GM12878 (cell line): ENCODE results near the gene ANO8. TPM values are rescaled to one million over a fixed set of nuclear protein-coding genes. Genes with fewer than 3 reads are reported as not detected.
A peak's percentile ranks its signal among the peaks of the same experiment; 100 is the strongest.

Experiments
- ATAC-seq: fragments of 200-7000 bp; cut with Tn5 transposase; 3 replicates; pipeline ENCODE4 v1.9.1; 2020; ENCODE audit warnings: mild to moderate bottlenecking, moderate library complexity
- BruUV-seq: library from RNA; stranded (reverse); fragments of 400-500 nt; replicated peaks from 2 replicates; lab custom pipeline; 2021; lab: Mats Ljungman, UMichigan
- CTCF ChIA-PET: fragments of 300-600 bp; sonication (Branson Sonifier 250); formaldehyde crosslinking; extraction: SDS; loops from one replicate; lab custom pipeline; 2021; ENCODE audit warnings: inconsistent platforms; lab: Yijun Ruan, JAX
- POLR2A ChIA-PET: fragments of 350-600 bp; formaldehyde crosslinking; extraction: SDS; loops from one replicate; lab custom pipeline; 2021; ENCODE audit warnings: inconsistent platforms; lab: Charles Lee
- RAD21 ChIA-PET: fragments of 300-600 bp; sonication (Branson Sonifier 250); formaldehyde crosslinking; loops from one replicate; lab custom pipeline; 2023; ENCODE audit warnings: antibody characterized with exemption; ENCODE audit not compliant: unreplicated experiment; lab: Charles Lee
- SMC1A ChIA-PET: fragments of 300-600 bp; sonication (Branson Sonifier 250); formaldehyde crosslinking; loops from one replicate; lab custom pipeline; 2023; ENCODE audit not compliant: unreplicated experiment, uncharacterized antibody; lab: Charles Lee
- DNase-seq: peaks from one replicate; pipeline ENCODE4 v3.0.0-alpha.2; 2011; ENCODE audit warnings: low read depth, low spot score
- FAIRE-seq: peaks from 3 replicates; lab custom pipeline; 2011; peaks lifted over from hg19 to GRCh38; lab: Jason Lieb, UNC
- H2AFZ ChIP-seq: 2 replicates; pipeline ENCODE4 v1.6.0; 2011; ENCODE audit warnings: low read depth, low read length, control low read depth; ENCODE audit not compliant: control insufficient read depth
- H3K27ac ChIP-seq: 2 replicates; pipeline ENCODE4 v1.5.1; 2011; ENCODE audit warnings: control low read depth; ENCODE audit not compliant: control insufficient read depth, insufficient read depth
- H3K27me3 ChIP-seq, 2 experiments: replicated peaks in 1 of 2; 2 replicates each; pipeline versions ENCODE4 v1.6.0 to v1.6.1; 2011; ENCODE audit warnings: low read length in 1 of 2; ENCODE audit not compliant: control insufficient read depth in 2 of 2, insufficient read depth in 2 of 2
- H3K36me3 ChIP-seq, 2 experiments: 2 replicates each; pipeline ENCODE4 v1.5.1; 2011; ENCODE audit warnings: low read length in 1 of 2; ENCODE audit not compliant: control insufficient read depth in 2 of 2, insufficient read depth in 2 of 2
- H3K4me1 ChIP-seq: 2 replicates; pipeline ENCODE4 v1.6.1; 2011; ENCODE audit warnings: mild to moderate bottlenecking, low read length, moderate library complexity, mixed read lengths; ENCODE audit not compliant: control insufficient read depth, insufficient read depth
- H3K4me2 ChIP-seq: 2 replicates; pipeline ENCODE4 v1.6.0; 2011; ENCODE audit warnings: control low read depth; ENCODE audit not compliant: control insufficient read depth, insufficient read depth
- H3K4me3 ChIP-seq: fragments of 200-600 bp; sonication (generic); 2 replicates; pipeline ENCODE4 v1.5.1; 2016
- H3K79me2 ChIP-seq: 2 replicates; pipeline ENCODE4 v1.6.0; 2011; ENCODE audit warnings: low read length; ENCODE audit not compliant: control insufficient read depth, insufficient read depth
- H3K9ac ChIP-seq: 2 replicates; pipeline ENCODE4 v1.8.0; 2011; ENCODE audit warnings: low read length, control low read depth, mixed read lengths; ENCODE audit not compliant: control insufficient read depth, insufficient read depth
- H3K9me3 ChIP-seq: replicated peaks from 3 replicates; pipeline ENCODE4 v1.5.1; 2011; ENCODE audit warnings: mild to moderate bottlenecking, low read length; ENCODE audit not compliant: control insufficient read depth, insufficient read depth
- H4K20me1 ChIP-seq: 2 replicates; pipeline ENCODE4 v1.6.0; 2011; ENCODE audit not compliant: control insufficient read depth, insufficient read depth
- CBX3 ChIP-seq: fragments of 200-600 bp; sonication (generic); IDR thresholded peaks from 2 replicates; pipeline ENCODE4 v1.6.1; 2016; ENCODE audit warnings: low read depth, borderline replicate concordance
- E2F4 ChIP-seq: IDR thresholded peaks from 2 replicates; pipeline ENCODE4 v1.6.1; 2012; ENCODE audit warnings: low read depth, low read length, improper control_type of control experiment
- ETV6 ChIP-seq, 2 experiments: fragments of 450-650 bp in 1 of 2; IDR thresholded peaks in 1 of 2; conservative IDR thresholded peaks in 1 of 2; 2 replicates each; pipeline ENCODE4 v1.6.1; 2014; ENCODE audit warnings: antibody characterized with exemption in 1 of 2, borderline replicate concordance in 1 of 2, low read depth in 1 of 2, mild to moderate bottlenecking in 1 of 2, moderate library complexity in 1 of 2
- IRF4 ChIP-seq: IDR thresholded peaks from 2 replicates; pipeline ENCODE4 v1.6.1; 2011; ENCODE audit warnings: low read depth, low read length
- IRF5 ChIP-seq: fragments of 450-650 bp; IDR thresholded peaks from 2 replicates; pipeline ENCODE4 v1.6.1; 2017; ENCODE audit warnings: borderline replicate concordance
- MTA2 ChIP-seq: fragments of 450-650 bp; IDR thresholded peaks from 2 replicates; pipeline ENCODE4 v1.6.1; 2016; ENCODE audit warnings: low read depth, mild to moderate bottlenecking, moderate library complexity
- MTA3 ChIP-seq: IDR thresholded peaks from 2 replicates; pipeline ENCODE4 v1.6.1; 2012; ENCODE audit warnings: low read length, inconsistent platforms, borderline replicate concordance
- MXI1 ChIP-seq: fragments of 150-350 bp; IDR thresholded peaks from 2 replicates; pipeline ENCODE4 v1.6.1; 2011; ENCODE audit warnings: low read depth, mild to moderate bottlenecking, inconsistent platforms, low read length, improper control_type of control experiment
- PAX5 ChIP-seq: IDR thresholded peaks from 2 replicates; pipeline ENCODE4 v1.6.1; 2011; ENCODE audit warnings: low read depth, low read length, borderline replicate concordance
- POLR2A ChIP-seq: IDR thresholded peaks from 2 replicates; pipeline ENCODE4 v1.6.1; 2011; ENCODE audit warnings: low read depth, mild to moderate bottlenecking, low read length
- SMAD5 ChIP-seq: IDR thresholded peaks from 2 replicates; pipeline ENCODE4 v1.6.1; 2016; ENCODE audit warnings: antibody characterized with exemption, low read depth
- SMARCA5 ChIP-seq: fragments of 450-650 bp; IDR thresholded peaks from 2 replicates; pipeline ENCODE4 v1.6.1; 2017; ENCODE audit warnings: mild to moderate bottlenecking
- SMC3 ChIP-seq: IDR thresholded peaks from 2 replicates; pipeline ENCODE4 v1.6.1; 2011; ENCODE audit warnings: low read length, improper control_type of control experiment, borderline replicate concordance
- ZBED1 ChIP-seq: IDR thresholded peaks from 2 replicates; pipeline ENCODE4 v1.6.1; 2016; ENCODE audit warnings: borderline replicate concordance
- ZNF24 ChIP-seq: fragments of 450-650 bp; IDR thresholded peaks from 2 replicates; pipeline ENCODE4 v1.6.1; 2017; ENCODE audit warnings: antibody characterized with exemption, mild to moderate bottlenecking
- WGBS: methylation state at CpG from one replicate; pipeline ENCODE4 v1.1.6; 2016; ENCODE audit warnings: low lambda C conversion rate; ENCODE audit not compliant: insufficient replicate concordance, insufficient coverage; ENCODE audit errors: missing lambda C conversion rate; 5-methylcytosine and 5-hydroxymethylcytosine counted together
- in situ Hi-C: fragments of 300-500 bp; cut with MboI; formaldehyde crosslinking; loops from 9 replicates; pipeline ENCODE4 v1.14.3; 2018; ENCODE audit warnings: mixed read lengths
- intact Hi-C: fragments of 100-400 bp; cut with micrococcal nuclease; formaldehyde crosslinking; loops from one replicate; pipeline ENCODE4 v1.14.2; 2022; ENCODE audit not compliant: unreplicated experiment
- polyA plus RNA-seq, 11 experiments: library from polyadenylated mRNA; depleted of rRNA in 4 of 11; unstranded in 6 of 11; stranded (reverse) in 5 of 11; fragments of >200 nt; fragmentation: Nextera tagmentation in 4 of 11; fragmentation: Illumina TruSeq in 1 of 11; extraction: Ambion mirVana in 4 of 11; extraction: Trizol in 1 of 11; gene quantifications; 1 replicate in 1 of 11; 2 replicates in 10 of 11; pipeline versions ENCODE4 v1.2.1 to v1.2.3, GENCODE V29; 2011 to 2016; ENCODE audit warnings: inconsistent platforms in 2 of 11, missing spikeins in 2 of 11, low read depth in 1 of 11
- total RNA-seq, 4 experiments: library from RNA; depleted of rRNA in 3 of 4; stranded (reverse); fragments of >200 nt in 3 of 4; fragmentation: Illumina TruSeq in 1 of 4; extraction: Trizol in 1 of 4; gene quantifications; 2 replicates each; pipeline versions ENCODE4 v1.2.1 to v1.2.3, GENCODE V29; 2013 to 2021

The ANO8 gene
- total and polyA plus RNA-seq, 10 of the 15 experiments (the other 5 are each of a cell fraction or from before 2014, with no cell fraction given) = 0.04 to 6.7 (median 1.1) TPM

GRCh38 chr19:17347877-17348276 is 13.2 kb upstream of the ANO8 start:
- in situ Hi-C loops = loop anchor here (5.0 kb wide), 2 partner anchors 39 to 119 kb away; no protein-coding TSS in a partner anchor
- Histone ChIP-seq H2AFZ (peak overlapping the region; percentile 28; the same call in 1 of the 2 replicates), H3K79me2 (no peaks in the 10 kb centered on the region), H3K9ac (no peak overlapping the region), H3K4me2 (no peak overlapping the region), H3K4me1 (peaks cover 19% of the 10 kb centered on the region), H4K20me1 (no peaks in the 10 kb centered on the region), H3K36me3 (no peaks in the 10 kb centered on the region), H3K9me3 (no peaks in the 10 kb centered on the region), H3K27me3 (no peaks in the 10 kb centered on the region), H3K27ac (no peak overlapping the region), H3K4me3 (no peak overlapping the region)
- ChIA-PET SMC1A (interaction anchor here (1.2 to 6.6 kb wide), 4 partner anchors 32 to 59 kb away, joined by 3 to 69 read pairs (median 3); no protein-coding TSS in a partner anchor), RAD21 (interaction anchor here (4.6 kb wide), 1 partner anchor 38 kb away, joined by 32 read pairs; no protein-coding TSS in a partner anchor), CTCF (interaction anchor here (1.1 to 9.2 kb wide), 8 partner anchors 9 to 118 kb away, joined by 3 to 170 read pairs (median 6); partner anchors contain the start of gene CCDC194), POLR2A (interaction anchor here (0.5 to 0.7 kb wide), 2 partner anchors 38 to 626 kb away, joined by 3 to 8 read pairs; no protein-coding TSS in a partner anchor)
- ATAC-seq = no peak
- TF ChIP-seq ZBED1 (no peak), SMC3 (no peak), E2F4 (no peak), PAX5 (no peak), MXI1 (no peak), CBX3 (no peak), POLR2A (no peak), MTA3 (no peak), SMARCA5 (no peak), ZNF24 (no peak), MTA2 (no peak), IRF4 (no peak), IRF5 (no peak), ETV6 (conservative IDR thresholded peaks at IDR 0.05 in 1 of 2, IDR thresholded peaks at IDR 0.05 in 1 of 2; ENCODE audit: borderline replicate concordance in 1 of 2, low read depth in 1 of 2) (no peak), SMAD5 (no peak)
- intact Hi-C loops = no loop called here
- DNase-seq = no peak
- peak; percentile 52 for FAIRE-seq
- WGBS = 45% methylated on average over 2 of the region's 2 CpGs
- no TSS peak for BruUV-seq
